ENCODE measurements around the gene RTEL1. TPM values are rescaled to one million over a fixed set of nuclear protein-coding genes. Genes with fewer than 3 reads are reported as not detected.

Gene RTEL1
- total RNA-seq, 1 experiment from 2014 or later, result 33.4 TPM

DNA sequence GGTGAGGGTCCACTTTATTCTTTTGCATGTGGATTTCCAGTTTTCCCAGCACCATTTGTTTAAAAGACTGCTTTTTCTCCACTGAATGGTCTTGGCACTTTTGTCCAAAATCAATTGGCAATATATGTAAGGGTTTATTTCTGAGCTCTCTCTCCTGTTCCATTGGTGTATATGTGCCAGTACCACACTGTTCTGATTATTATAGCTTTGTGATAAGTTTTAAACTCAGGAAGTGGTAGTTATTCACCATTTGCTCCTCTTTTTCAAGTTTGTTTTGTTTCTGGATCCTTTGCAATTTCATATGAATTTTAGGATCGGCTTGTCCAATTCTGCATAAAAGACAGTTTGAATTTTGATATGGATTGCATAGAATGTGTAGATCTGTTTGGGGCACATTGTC lies 54.1 kb downstream of the RTEL1 start:
- H3T11ph ChIP-seq (ENCODE audit: low read length), result no peak overlapping the region
- no peaks in the 10 kb centered on the region for H3K27me3 ChIP-seq (ENCODE audit: insufficient read depth, low read length)
- Mint-ChIP-seq H3K36me3 (ENCODE audit: insufficient read depth in 1 of 3, low read depth in 3 of 3) (peaks cover 46 to 60% (median 55%) of the 10 kb centered on the region in 3 experiments), H3K4me1 (peaks cover 4 to 8% of the 10 kb centered on the region in 2 experiments), H3K4me3 (no peak overlapping the region), H3K27me3 (ENCODE audit: low read depth) (no peaks in the 10 kb centered on the region), H3K27ac (no peak overlapping the region), H3K9me3 (peaks cover 0 to 3% of the 10 kb centered on the region in 2 experiments; a peak in 1 of 5 replicates)
- TF ChIP-seq, protein P1, sequence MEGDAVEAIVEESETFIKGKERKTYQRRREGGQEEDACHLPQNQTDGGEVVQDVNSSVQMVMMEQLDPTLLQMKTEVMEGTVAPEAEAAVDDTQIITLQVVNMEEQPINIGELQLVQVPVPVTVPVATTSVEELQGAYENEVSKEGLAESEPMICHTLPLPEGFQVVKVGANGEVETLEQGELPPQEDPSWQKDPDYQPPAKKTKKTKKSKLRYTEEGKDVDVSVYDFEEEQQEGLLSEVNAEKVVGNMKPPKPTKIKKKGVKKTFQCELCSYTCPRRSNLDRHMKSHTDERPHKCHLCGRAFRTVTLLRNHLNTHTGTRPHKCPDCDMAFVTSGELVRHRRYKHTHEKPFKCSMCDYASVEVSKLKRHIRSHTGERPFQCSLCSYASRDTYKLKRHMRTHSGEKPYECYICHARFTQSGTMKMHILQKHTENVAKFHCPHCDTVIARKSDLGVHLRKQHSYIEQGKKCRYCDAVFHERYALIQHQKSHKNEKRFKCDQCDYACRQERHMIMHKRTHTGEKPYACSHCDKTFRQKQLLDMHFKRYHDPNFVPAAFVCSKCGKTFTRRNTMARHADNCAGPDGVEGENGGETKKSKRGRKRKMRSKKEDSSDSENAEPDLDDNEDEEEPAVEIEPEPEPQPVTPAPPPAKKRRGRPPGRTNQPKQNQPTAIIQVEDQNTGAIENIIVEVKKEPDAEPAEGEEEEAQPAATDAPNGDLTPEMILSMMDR (conservative IDR thresholded peaks at IDR 0.05), result no peak
- peaks cover 9% of the 10 kb centered on the region; the same call in 1 of the 2 replicates for H3K79me2 ChIP-seq (ENCODE audit: insufficient read depth, low read length)
- no peak overlapping the region for H2AFZ ChIP-seq (ENCODE audit: low read length)
- no peak overlapping the region for H2AK5ac ChIP-seq (ENCODE audit: insufficient read length, low read length)
- no CpG with 5 or more reads among the region's 1 CpG for WGBS (ENCODE audit: extremely low coverage, insufficient read length, low lambda C conversion rate)
- no peak overlapping the region for H3K18ac ChIP-seq (ENCODE audit: insufficient read length, low read depth, low read length)
- H3K4me2 ChIP-seq (ENCODE audit: insufficient read depth, insufficient read length, low read length), result no peak overlapping the region
- no peak overlapping the region for H2BK120ac ChIP-seq (ENCODE audit: low read depth, low read length, poor library complexity, severe bottlenecking)
- H3K4ac ChIP-seq (ENCODE audit: low read depth, low read length), result no peak overlapping the region
- no peaks in the 10 kb centered on the region for H4K20me1 ChIP-seq (ENCODE audit: control insufficient read depth, insufficient read depth, insufficient read length)
- no peak for DNase-seq
- H3K79me1 ChIP-seq (ENCODE audit: insufficient read depth, low read depth, low read length, poor library complexity, severe bottlenecking), result peaks cover 3% of the 10 kb centered on the region
- H3K23ac ChIP-seq (ENCODE audit: insufficient read length, low read depth, low read length), result no peak overlapping the region
- no peak overlapping the region for H2BK15ac ChIP-seq (ENCODE audit: low read depth, low read length)
- H3K9me3 ChIP-seq (ENCODE audit: control insufficient read depth, low read depth, low read length), result no peaks in the 10 kb centered on the region
- no peak overlapping the region for H2BK5ac ChIP-seq (ENCODE audit: insufficient read length, low read length)
- H3K9ac ChIP-seq (ENCODE audit: extremely low read depth, insufficient read length, low read length), result no peak overlapping the region
- H2BK12ac ChIP-seq (ENCODE audit: insufficient read length, low read depth, low read length), result no peak overlapping the region
- H4K8ac ChIP-seq (replicated peaks; ENCODE audit: insufficient read length, low read depth, low read length), result no peak overlapping the region
- H3K27ac ChIP-seq (ENCODE audit: insufficient read length, low read depth, low read length), result no peak overlapping the region
- no peak overlapping the region for H4K91ac ChIP-seq (ENCODE audit: insufficient read length, low read depth, low read length)
- peaks cover 7% of the 10 kb centered on the region for H3K23me2 ChIP-seq (ENCODE audit: insufficient read length, low read depth, low read length, poor library complexity, severe bottlenecking)
- H3K56ac ChIP-seq (ENCODE audit: insufficient read length, low read depth, low read length), result no peak overlapping the region
- no peaks in the 10 kb centered on the region for H3K4me1 ChIP-seq (ENCODE audit: insufficient read depth, low read length)
- no peak overlapping the region for H4K5ac ChIP-seq (ENCODE audit: insufficient read length, low read depth, low read length)
- no peak overlapping the region for H3K14ac ChIP-seq (ENCODE audit: insufficient read depth, low read length)
- no peak overlapping the region for H2BK20ac ChIP-seq (ENCODE audit: low read depth, low read length, poor library complexity, severe bottlenecking)
